Natural killer cell (primary cell): ENCODE results near the gene TSR1. TPM values are rescaled to one million over a fixed set of nuclear protein-coding genes. Genes with fewer than 3 reads are reported as not detected.

Experiments used
- ATAC-seq, 3 donors: fragments of 150-1000 bp in 2 of 3; fragments of 200-7000 bp in 1 of 3; cut with Tn5 transposase; 1 replicate in 1 of 3; 2 replicates in 2 of 3; pipeline ENCODE4 v1.10.0; 2021; ENCODE audit warnings: mild to moderate bottlenecking in 2 of 3, moderate library complexity in 2 of 3
- DNase-seq, 2 donors: peaks; one replicate each; pipeline versions ENCODE4 v3.0.0 to v3.0.0-alpha.2; 2013 to 2021; ENCODE audit warnings: mixed read lengths in 1 of 2
- H3K27ac ChIP-seq: one replicate; pipeline ENCODE4 v1.5.1; 2013; ENCODE audit warnings: mild to moderate bottlenecking, low read length
- H3K27me3 ChIP-seq: one replicate; pipeline ENCODE4 v1.6.1; 2013; ENCODE audit warnings: low read length; ENCODE audit not compliant: control insufficient read depth, insufficient read depth
- H3K36me3 ChIP-seq: one replicate; pipeline ENCODE4 v1.6.1; 2013; ENCODE audit warnings: low read length; ENCODE audit not compliant: control insufficient read depth, insufficient read depth
- H3K4me1 ChIP-seq: one replicate; pipeline ENCODE4 v1.6.1; 2013; ENCODE audit warnings: low read length; ENCODE audit not compliant: control insufficient read depth, insufficient read depth
- H3K4me3 ChIP-seq: one replicate; pipeline ENCODE4 v1.5.1; 2013; ENCODE audit warnings: low read length
- H3K9me3 ChIP-seq: one replicate; pipeline ENCODE4 v1.6.1; 2013; ENCODE audit warnings: low read length; ENCODE audit not compliant: control insufficient read depth, insufficient read depth
- H3K27ac Mint-ChIP-seq, 2 donors: one replicate each; pipeline ENCODE4 v1.8.0; 2022; ENCODE audit warnings: mild to moderate bottlenecking in 2 of 2, mixed read lengths in 2 of 2, moderate library complexity in 1 of 2
- H3K27me3 Mint-ChIP-seq, 2 donors: one replicate each; pipeline ENCODE4 v1.8.0; 2022; ENCODE audit warnings: low read depth in 2 of 2, mixed read lengths in 2 of 2
- H3K36me3 Mint-ChIP-seq: one replicate; pipeline ENCODE4 v1.8.0; 2022; ENCODE audit warnings: mixed read lengths
- H3K4me1 Mint-ChIP-seq, 2 donors: one replicate each; pipeline ENCODE4 v1.8.0; 2022; ENCODE audit warnings: mixed read lengths in 2 of 2
- H3K4me3 Mint-ChIP-seq: one replicate; pipeline ENCODE4 v1.8.0; 2022; ENCODE audit warnings: mild to moderate bottlenecking, moderate library complexity, mixed read lengths
- H3K9me3 Mint-ChIP-seq, 2 donors: one replicate each; pipeline ENCODE4 v1.8.0; 2022; ENCODE audit warnings: mixed read lengths in 2 of 2
- CTCF ChIP-seq: fragments of 200-600 bp; IDR thresholded peaks from one replicate; pipeline ENCODE4 v1.8.0; 2022; ENCODE audit warnings: antibody characterized with exemption
- WGBS: methylation state at CpG from one replicate; pipeline ENCODE4 v1.1.7; 2013; ENCODE audit warnings: missing lambda C conversion rate; ENCODE audit not compliant: insufficient coverage; 5-methylcytosine and 5-hydroxymethylcytosine counted together
- intact Hi-C: fragments of 100-400 bp; cut with micrococcal nuclease; formaldehyde crosslinking; loops from one replicate; pipeline ENCODE4 v1.14.2; 2022
- total RNA-seq, 4 donors: library from RNA; stranded (reverse); fragments of 120-200 nt in 1 of 4; gene quantifications; one replicate each; pipeline versions ENCODE4 v1.2.3 to v1.2.4, GENCODE V29; 2013 to 2022

TSR1 gene
- total RNA-seq, 3 donors from 2014 or later (not counting 1 experiment from before 2014, with no cell fraction given), result 19.7 to 30.7 (median 29.0) TPM

- no peak for TF ChIP-seq CTCF
- H3K9me3 Mint-ChIP-seq, result no peaks in the 10 kb centered on the region
- intact Hi-C loops, result no loop called here
- Histone ChIP-seq H3K27me3 (no peaks in the 10 kb centered on the region), H3K4me1 (no peaks in the 10 kb centered on the region), H3K4me3 (no peak overlapping the region), H3K9me3 (no peaks in the 10 kb centered on the region), H3K27ac (no peak overlapping the region), H3K36me3 (peaks cover 10% of the 10 kb centered on the region)
- no peaks in the 10 kb centered on the region for H3K36me3 Mint-ChIP-seq
- 96% methylated on average over 16 of the region's 16 CpGs for WGBS
- ATAC-seq (no peak), DNase-seq (no peak)
- H3K4me1 Mint-ChIP-seq, result no peaks in the 10 kb centered on the region
- H3K27me3 Mint-ChIP-seq, result no peaks in the 10 kb centered on the region
- no peak overlapping the region for H3K4me3 Mint-ChIP-seq
- no peak overlapping the region for H3K27ac Mint-ChIP-seq
Measured at GRCh38 chr17:2372681-2373080, 36.4 kb upstream of the TSR1 start.

GRCh38 chr17:2372180-2372579 lies 35.9 kb upstream of the TSR1 start:
- WGBS, result 96% methylated on average over 26 of the region's 26 CpGs
- no peak overlapping the region for H3K4me3 Mint-ChIP-seq
- Histone ChIP-seq H3K36me3 (peaks cover 9% of the 10 kb centered on the region), H3K4me1 (no peaks in the 10 kb centered on the region), H3K9me3 (no peaks in the 10 kb centered on the region), H3K4me3 (no peak overlapping the region), H3K27ac (no peak overlapping the region), H3K27me3 (no peaks in the 10 kb centered on the region)
- H3K27ac Mint-ChIP-seq, result no peak overlapping the region
- H3K27me3 Mint-ChIP-seq, result no peaks in the 10 kb centered on the region
- no peak for ATAC-seq
- H3K9me3 Mint-ChIP-seq, result no peaks in the 10 kb centered on the region
- no peaks in the 10 kb centered on the region for H3K36me3 Mint-ChIP-seq
- TF ChIP-seq CTCF, result no peak
- intact Hi-C loops, result no loop called here
- DNase-seq, result no peak
- no peaks in the 10 kb centered on the region for H3K4me1 Mint-ChIP-seq

- intact Hi-C loops, result no loop called here
- Histone ChIP-seq H3K27me3 (no peaks in the 10 kb centered on the region), H3K4me3 (no peak overlapping the region), H3K9me3 (no peaks in the 10 kb centered on the region), H3K36me3 (peaks cover 12% of the 10 kb centered on the region), H3K4me1 (no peaks in the 10 kb centered on the region), H3K27ac (no peak overlapping the region)
- Mint-ChIP-seq H3K4me1 (no peaks in the 10 kb centered on the region), H3K27ac (no peak overlapping the region), H3K4me3 (no peak overlapping the region), H3K27me3 (no peaks in the 10 kb centered on the region), H3K9me3 (no peaks in the 10 kb centered on the region), H3K36me3 (no peaks in the 10 kb centered on the region)
- 96% methylated on average over 30 of the region's 30 CpGs for WGBS
- DNase-seq (no peak), ATAC-seq (no peak)
- TF ChIP-seq CTCF, result no peak
Measured at GRCh38 chr17:2371183-2372130, 35.2 kb upstream of the TSR1 start.
